Stimulated activated naive B cell treated with anti-CD40 and anti-IgM and Interleukin-4, amounts not matched to agents 10 μg/mL and 1 μg/mL and 100 μg/mL, for 72 hours (primary cell): ENCODE measurements around the gene MAPK8IP3.

Source experiments
- ATAC-seq, 2 donors: fragments of 150-1000 bp; cut with Tn5 transposase; replicated peaks; 2 replicates each; pipeline ENCODE4 v1.10.0; 2021; ENCODE audit warnings: moderate library complexity in 1 of 2
- DNase-seq: peaks from one replicate; pipeline ENCODE4 v3.0.0; 2021
- H3K27ac Mint-ChIP-seq: one replicate; pipeline ENCODE4 v1.8.0; 2022; ENCODE audit warnings: mild to moderate bottlenecking, mixed read lengths
- H3K27me3 Mint-ChIP-seq, 2 donors: one replicate each; pipeline ENCODE4 v1.8.0; 2022; ENCODE audit warnings: mixed read lengths in 2 of 2
- H3K36me3 Mint-ChIP-seq, 2 donors: one replicate each; pipeline ENCODE4 v1.8.0; 2022; ENCODE audit warnings: mixed read lengths in 2 of 2, mild to moderate bottlenecking in 1 of 2
- H3K4me1 Mint-ChIP-seq, 2 donors: one replicate each; pipeline ENCODE4 v1.8.0; 2022; ENCODE audit warnings: mixed read lengths in 2 of 2, mild to moderate bottlenecking in 1 of 2
- H3K4me3 Mint-ChIP-seq, 2 donors: one replicate each; pipeline ENCODE4 v1.8.0; 2022; ENCODE audit warnings: mild to moderate bottlenecking in 2 of 2, mixed read lengths in 2 of 2, moderate library complexity in 1 of 2
- H3K9me3 Mint-ChIP-seq, 2 donors: one replicate each; pipeline ENCODE4 v1.8.0; 2022; ENCODE audit warnings: mixed read lengths in 2 of 2, mild to moderate bottlenecking in 1 of 2

Gene MAPK8IP3

GRCh38 chr16:1673424-1674151, 32.4 kb upstream of the MAPK8IP3 start:
- Mint-ChIP-seq H3K36me3 (peaks cover 59 to 62% of the 10 kb centered on the region in 2 donors), H3K9me3 (no peaks in the 10 kb centered on the region), H3K4me3 (no peak overlapping the region), H3K27me3 (no peaks in the 10 kb centered on the region), H3K27ac (peak overlapping the region; percentile 2), H3K4me1 (peaks cover 3 to 10% of the 10 kb centered on the region in 2 donors)
- DNase-seq: no peak
- ATAC-seq: no peak

GRCh38 chr16:1674306-1674705, 31.7 kb upstream of the MAPK8IP3 start:
- Mint-ChIP-seq H3K4me3 (no peak overlapping the region), H3K27me3 (no peaks in the 10 kb centered on the region), H3K36me3 (peaks cover 57 to 63% of the 10 kb centered on the region in 2 donors), H3K9me3 (no peaks in the 10 kb centered on the region), H3K27ac (no peak overlapping the region), H3K4me1 (peaks cover 8 to 17% of the 10 kb centered on the region in 2 donors)
- ATAC-seq: no peak
- no peak for DNase-seq

- Mint-ChIP-seq H3K27ac (peak overlapping the region; percentile 14), H3K9me3 (no peaks in the 10 kb centered on the region), H3K4me3 (no peak overlapping the region), H3K36me3 (peaks cover 50 to 57% of the 10 kb centered on the region in 2 donors), H3K27me3 (no peaks in the 10 kb centered on the region), H3K4me1 (peaks cover 8 to 19% of the 10 kb centered on the region in 2 donors)
- DNase-seq: no peak
- ATAC-seq: no peak
Measured at GRCh38 chr16:1674751-1675664, 31.0 kb upstream of the MAPK8IP3 start.

GRCh38 chr16:1676661-1677060, 29.3 kb upstream of the MAPK8IP3 start:
- Mint-ChIP-seq H3K36me3 (peaks cover 37 to 55% of the 10 kb centered on the region in 2 donors), H3K27ac (no peak overlapping the region), H3K4me1 (peaks cover 14 to 35% of the 10 kb centered on the region in 2 donors), H3K9me3 (no peaks in the 10 kb centered on the region), H3K4me3 (no peak overlapping the region), H3K27me3 (no peaks in the 10 kb centered on the region)
- ATAC-seq (no peak), DNase-seq (no peak)

- no peak for DNase-seq
- no peak for ATAC-seq
- H3K4me1 Mint-ChIP-seq: peaks cover 15 to 40% of the 10 kb centered on the region in 2 donors
- peaks cover 36 to 50% of the 10 kb centered on the region in 2 donors for H3K36me3 Mint-ChIP-seq
- H3K27me3 Mint-ChIP-seq: no peaks in the 10 kb centered on the region
- peak overlapping the region; percentile 48 to 69 for H3K4me3 Mint-ChIP-seq
- H3K27ac Mint-ChIP-seq: peak overlapping the region; percentile 74
- H3K9me3 Mint-ChIP-seq: no peaks in the 10 kb centered on the region
Measured at GRCh38 chr16:1677339-1677738, 28.7 kb upstream of the MAPK8IP3 start.

- Mint-ChIP-seq H3K27ac (peak within 1 kb of the TSS; percentile 92), H3K4me1 (peaks cover 15 to 40% of the 10 kb centered on the region in 2 donors), H3K9me3 (no peaks in the 10 kb centered on the region), H3K27me3 (no peaks in the 10 kb centered on the region), H3K4me3 (peak within 1 kb of the TSS; percentile 91 to 97), H3K36me3 (peaks cover 32 to 44% of the 10 kb centered on the region in 2 donors)
- peak; percentile 95 for DNase-seq
- ATAC-seq: peak; percentile 97 to 98
Measured at GRCh38 chr16:1677942-1678499, 28.0 kb upstream of the MAPK8IP3 start, which contains the start of gene JPT2. TSS of gene JPT2 (plus strand) at chr16:1678279. CDS start at chr16:1678313, 34 bp downstream.

GRCh38 chr16:1678500-1679098, 27.4 kb upstream of the MAPK8IP3 start:
- Mint-ChIP-seq H3K4me3 (peak overlapping the region; percentile 91 to 97), H3K27me3 (no peaks in the 10 kb centered on the region), H3K4me1 (peaks cover 17 to 43% of the 10 kb centered on the region in 2 donors), H3K9me3 (no peaks in the 10 kb centered on the region), H3K27ac (peak overlapping the region; percentile 81), H3K36me3 (peaks cover 30 to 42% of the 10 kb centered on the region in 2 donors)
- ATAC-seq (peak; percentile 39 to 41), DNase-seq (peak; percentile 39)

GRCh38 chr16:1680361-1680760, 25.6 kb upstream of the MAPK8IP3 start:
- Mint-ChIP-seq H3K36me3 (peaks cover 28 to 30% of the 10 kb centered on the region in 2 donors), H3K4me3 (peak overlapping the region in 1 of 2 donors; percentile 28), H3K27me3 (no peaks in the 10 kb centered on the region), H3K4me1 (peaks cover 17 to 46% of the 10 kb centered on the region in 2 donors), H3K9me3 (no peaks in the 10 kb centered on the region), H3K27ac (no peak overlapping the region)
- DNase-seq (no peak), ATAC-seq (no peak)

- no peaks in the 10 kb centered on the region for H3K9me3 Mint-ChIP-seq
- H3K36me3 Mint-ChIP-seq: peaks cover 27 to 31% of the 10 kb centered on the region in 2 donors
- H3K27me3 Mint-ChIP-seq: no peaks in the 10 kb centered on the region
- DNase-seq (no peak), ATAC-seq (no peak)
- H3K4me1 Mint-ChIP-seq: peaks cover 17 to 46% of the 10 kb centered on the region in 2 donors
- peak overlapping the region; percentile 51 for H3K27ac Mint-ChIP-seq
- no peak overlapping the region for H3K4me3 Mint-ChIP-seq
Measured at GRCh38 chr16:1681032-1681431, 25.0 kb upstream of the MAPK8IP3 start.

- ATAC-seq (no peak), DNase-seq (no peak)
- no peaks in the 10 kb centered on the region for H3K27me3 Mint-ChIP-seq
- H3K4me1 Mint-ChIP-seq: peaks cover 9 to 23% of the 10 kb centered on the region in 2 donors
- no peaks in the 10 kb centered on the region for H3K9me3 Mint-ChIP-seq
- no peak overlapping the region for H3K4me3 Mint-ChIP-seq
- H3K27ac Mint-ChIP-seq: peak overlapping the region; percentile 22
- peaks cover 30 to 42% of the 10 kb centered on the region in 2 donors for H3K36me3 Mint-ChIP-seq
Measured at GRCh38 chr16:1687427-1688316, 18.3 kb upstream of the MAPK8IP3 start.

GRCh38 chr16:1688807-1689560, 17.0 kb upstream of the MAPK8IP3 start:
- Mint-ChIP-seq H3K27me3 (no peaks in the 10 kb centered on the region), H3K9me3 (no peaks in the 10 kb centered on the region), H3K4me3 (no peak overlapping the region), H3K27ac (no peak overlapping the region), H3K36me3 (peaks cover 33 to 47% of the 10 kb centered on the region in 2 donors), H3K4me1 (peaks cover 7 to 17% of the 10 kb centered on the region in 2 donors)
- ATAC-seq (no peak), DNase-seq (no peak)

- Mint-ChIP-seq H3K27ac (no peak overlapping the region), H3K36me3 (peaks cover 36 to 55% of the 10 kb centered on the region in 2 donors), H3K9me3 (no peaks in the 10 kb centered on the region), H3K27me3 (no peaks in the 10 kb centered on the region), H3K4me1 (peaks cover 7 to 17% of the 10 kb centered on the region in 2 donors), H3K4me3 (no peak overlapping the region)
- ATAC-seq (no peak), DNase-seq (no peak)
Measured at GRCh38 chr16:1689853-1690252, 16.1 kb upstream of the MAPK8IP3 start.
